Measurements from ENCODE around the gene PGM2L1. TPM values are rescaled to one million over a fixed set of nuclear protein-coding genes. Genes with fewer than 3 reads are reported as not detected.
"Not testable (repeated sequence)": the region's sequence is repeated elsewhere in the genome, so short reads cannot be mapped to it uniquely, and the experiment has no call there.

Gene PGM2L1
- total and polyA plus RNA-seq, 12 donors: 0.54 to 27.8 (median 2.2) TPM

- Histone ChIP-seq H3K27me3 (no peaks in the 10 kb centered on the region), H3K27ac (no peak overlapping the region), H3K4me3 (no peak overlapping the region), H3K36me3 (replicated peaks in 1 of 2) (no peaks in the 10 kb centered on the region), H3K4me1 (replicated peaks in 1 of 2) (peaks cover 0 to 17% of the 10 kb centered on the region in 2 donors), H3K9me3 (replicated peaks in 1 of 3) (no peaks in the 10 kb centered on the region)
- WGBS, 4 donors: 81 to 88% (median 86%) methylated on average over 5 of the region's 5 CpGs
- DNase-seq: no peak
- no peak for TF ChIP-seq CTCF (IDR thresholded peaks at IDR 0.05)
- no peak for TF ChIP-seq POLR2A (IDR thresholded peaks at IDR 0.05)
- intact Hi-C loops (cut with DNase I): no loop called here
Measured at GRCh38 chr11:74367881-74368280, 30.4 kb downstream of the PGM2L1 start.

GRCh38 chr11:74366576-74366975, 31.7 kb downstream of the PGM2L1 start:
- no peak for TF ChIP-seq POLR2A (IDR thresholded peaks at IDR 0.05)
- no peak for TF ChIP-seq CTCF (IDR thresholded peaks at IDR 0.05)
- Histone ChIP-seq H3K27me3 (no peaks in the 10 kb centered on the region), H3K4me1 (replicated peaks in 1 of 2) (peaks cover 0 to 14% of the 10 kb centered on the region in 2 donors), H3K27ac (no peak overlapping the region), H3K9me3 (replicated peaks in 1 of 3) (no peaks in the 10 kb centered on the region), H3K4me3 (no peak overlapping the region), H3K36me3 (replicated peaks in 1 of 2) (no peaks in the 10 kb centered on the region)
- intact Hi-C loops (cut with DNase I): no loop called here
- 66 to 87% (median 79%) methylated on average over 2 of the region's 2 CpGs for WGBS, 4 donors
- no peak for DNase-seq

GRCh38 chr11:74365805-74366204, 32.4 kb downstream of the PGM2L1 start:
- H3K9me3 ChIP-seq (replicated peaks in 1 of 3); intact Hi-C loops (cut with DNase I); H3K36me3 ChIP-seq (replicated peaks in 1 of 2); DNase-seq; H3K4me1 ChIP-seq (replicated peaks in 1 of 2); H3K27ac ChIP-seq; H3K4me3 ChIP-seq; H3K27me3 ChIP-seq: not testable (repeated sequence)
- WGBS, 4 donors: 83 to 94% (median 87%) methylated on average over 1 to 3 of the region's 3 CpGs; no CpG with 5 or more reads in 1 of the 4 donors

- H3K27me3 ChIP-seq: no peaks in the 10 kb centered on the region
- no peak overlapping the region for H3K27ac ChIP-seq
- DNase-seq: no peak
- intact Hi-C loops (cut with DNase I): no loop called here
- no peaks in the 10 kb centered on the region for H3K4me1 ChIP-seq (replicated peaks in 1 of 2)
- H3K9me3 ChIP-seq (replicated peaks in 1 of 3): no peaks in the 10 kb centered on the region
- WGBS, 4 donors: 78 to 96% (median 84%) methylated on average over 1 of the region's 1 CpG
- H3K36me3 ChIP-seq (replicated peaks in 1 of 2): no peaks in the 10 kb centered on the region
- TF ChIP-seq CTCF (IDR thresholded peaks at IDR 0.05) (no peak), POLR2A (IDR thresholded peaks at IDR 0.05) (no peak)
- H3K4me3 ChIP-seq: no peak overlapping the region
Measured at GRCh38 chr11:74357449-74357848, 40.8 kb downstream of the PGM2L1 start.

- intact Hi-C loops (cut with DNase I): no loop called here
- 72 to 87% (median 81%) methylated on average over 2 of the region's 2 CpGs for WGBS, 4 donors
- TF ChIP-seq POLR2A (IDR thresholded peaks at IDR 0.05) (no peak), CTCF (IDR thresholded peaks at IDR 0.05) (no peak)
- no peaks in the 10 kb centered on the region for H3K4me1 ChIP-seq (replicated peaks in 1 of 2)
- no peaks in the 10 kb centered on the region for H3K36me3 ChIP-seq (replicated peaks in 1 of 2)
- no peak overlapping the region for H3K4me3 ChIP-seq
- no peaks in the 10 kb centered on the region for H3K9me3 ChIP-seq (replicated peaks in 1 of 3)
- DNase-seq: no peak
- H3K27me3 ChIP-seq: no peaks in the 10 kb centered on the region
- no peak overlapping the region for H3K27ac ChIP-seq
Measured at GRCh38 chr11:74355626-74356025, 42.6 kb downstream of the PGM2L1 start.

All from adrenal gland (tissue), 12 donors.